ENCODE data around the gene SH3RF1. TPM values are rescaled to one million over a fixed set of nuclear protein-coding genes. Genes with fewer than 3 reads are reported as not detected.
A peak's percentile ranks its signal among the peaks of the same experiment; 100 is the strongest.

The SH3RF1 gene
- total RNA-seq, 3 donors from 2014 or later = 45.3 to 82.3 (median 65.5) TPM

DNA sequence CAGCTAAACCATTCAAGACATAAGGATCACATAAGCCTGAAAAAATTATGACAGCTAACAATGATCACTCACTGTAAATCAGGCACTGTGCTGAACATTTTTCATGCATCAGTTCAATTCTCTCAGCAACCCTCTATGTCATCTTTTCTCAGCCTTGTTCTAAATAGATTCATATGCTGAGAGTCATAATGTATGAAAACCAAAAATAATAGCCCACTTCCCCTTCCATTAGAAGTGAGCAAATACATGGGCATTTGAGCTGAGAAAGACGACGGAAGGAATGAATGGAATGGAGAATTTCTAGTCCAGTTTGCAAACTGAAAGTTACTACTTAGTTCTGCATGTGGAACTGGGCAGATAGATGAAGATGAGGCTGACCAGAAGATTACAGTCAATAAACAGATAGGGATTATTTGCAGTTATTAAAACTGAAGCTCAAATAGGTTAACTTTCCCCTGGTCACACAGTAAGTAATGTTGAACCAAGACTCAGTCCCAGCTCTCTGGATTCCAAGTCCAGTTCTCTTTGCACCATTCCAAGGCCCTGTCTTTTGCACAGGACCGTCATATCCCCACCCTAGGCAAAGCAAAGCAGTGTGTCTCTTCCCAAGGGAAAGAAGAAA is 1.6 kb upstream of the SH3RF1 start:
- Histone ChIP-seq H3K9me3 (no peaks in the 10 kb centered on the region), H3K36me3 (ENCODE audit: low read depth) (peaks cover 4% of the 10 kb centered on the region), H3K4me1 (ENCODE audit: low read depth) (peaks cover 22% of the 10 kb centered on the region), H3K4me3 (no peak overlapping the region)
- intact Hi-C loops (cut with DNase I, micrococcal nuclease) = no loop called here
- no peak for ATAC-seq
- TF ChIP-seq CTCF (IDR thresholded peaks at IDR 0.05) = no peak
- DNase-seq = no peak

DNA sequence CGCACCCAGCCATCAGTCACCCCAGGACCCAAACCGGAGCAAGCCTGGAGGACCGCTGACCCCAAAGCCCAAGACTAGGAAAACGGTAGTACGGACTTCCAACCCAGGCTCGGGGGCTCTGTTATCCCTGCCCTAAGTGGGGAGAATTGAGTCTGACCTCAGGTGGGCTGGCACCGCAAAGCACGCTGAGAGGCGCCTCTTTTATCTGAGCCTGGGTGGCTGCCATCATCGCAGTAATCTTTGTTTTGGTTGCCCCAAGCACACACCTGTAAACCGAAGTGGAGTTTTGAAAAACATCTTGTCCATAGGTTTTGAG is 894 bp upstream of the SH3RF1 start:
- no peak for TF ChIP-seq CTCF (IDR thresholded peaks at IDR 0.05)
- Histone ChIP-seq H3K36me3 (ENCODE audit: low read depth) (peaks cover 4% of the 10 kb centered on the region), H3K9me3 (no peaks in the 10 kb centered on the region), H3K4me3 (peak overlapping the region; percentile 85), H3K4me1 (ENCODE audit: low read depth) (peaks cover 28% of the 10 kb centered on the region)
- ATAC-seq (peak; percentile 0), DNase-seq (peak in 1 of 3 donors; percentile 34)
- intact Hi-C loops (cut with DNase I, micrococcal nuclease) = no loop called here

- no peak for TF ChIP-seq CTCF (IDR thresholded peaks at IDR 0.05)
- ATAC-seq (peak; percentile 74), DNase-seq (peak; percentile 57 to 79 (median 78))
- Histone ChIP-seq H3K4me1 (ENCODE audit: low read depth) (peaks cover 28% of the 10 kb centered on the region), H3K4me3 (peak overlapping the region; percentile 85), H3K36me3 (ENCODE audit: low read depth) (peaks cover 4% of the 10 kb centered on the region), H3K9me3 (no peaks in the 10 kb centered on the region)
- intact Hi-C loops (cut with DNase I, micrococcal nuclease) = no loop called here
These were observed 593 bp downstream of the SH3RF1 start for GRCh38 chr4:169269916-169270809.

- peak in 2 of 3 donors; percentile 29 to 47 for DNase-seq
These were observed 1.6 kb downstream of the SH3RF1 start for GRCh38 chr4:169268951-169269760.

More at GRCh38 chr4:169268951-169269760, 1.6 kb downstream of the SH3RF1 start:
- Histone ChIP-seq H3K9me3 (no peaks in the 10 kb centered on the region), H3K36me3 (ENCODE audit: low read depth) (peaks cover 4% of the 10 kb centered on the region), H3K4me1 (ENCODE audit: low read depth) (peaks cover 31% of the 10 kb centered on the region), H3K4me3 (peak overlapping the region; percentile 6)
- ATAC-seq = peak; percentile 51
- TF ChIP-seq CTCF (IDR thresholded peaks at IDR 0.05) = no peak
- intact Hi-C loops (cut with DNase I, micrococcal nuclease) = no loop called here
